Lower lobe of right lung (tissue), 2 donors: ENCODE results near the gene TJP3. TPM values are rescaled to one million over a fixed set of nuclear protein-coding genes. Genes with fewer than 3 reads are reported as not detected.
"Not testable (repeated sequence)": the region's sequence is repeated elsewhere in the genome, so short reads cannot be mapped to it uniquely, and the experiment has no call there.

ENCODE experiments used
- ATAC-seq, 2 donors: fragments of 200-7000 bp; cut with Tn5 transposase; one replicate each; pipeline ENCODE4 v1.9.1; 2020 to 2022; ENCODE audit warnings: mild to moderate bottlenecking in 2 of 2, moderate library complexity in 2 of 2
- DNase-seq: peaks from one replicate; pipeline ENCODE4 v3.0.0-alpha.2; 2020
- H3K27ac ChIP-seq: fragments of 200-600 bp; one replicate; pipeline ENCODE4 v1.8.0; 2022
- H3K27me3 ChIP-seq: fragments of 200-600 bp; one replicate; pipeline ENCODE4 v1.8.0; 2022; ENCODE audit warnings: low read depth
- H3K36me3 ChIP-seq: fragments of 200-600 bp; one replicate; pipeline ENCODE4 v1.8.0; 2022; ENCODE audit warnings: mild to moderate bottlenecking
- H3K4me1 ChIP-seq: fragments of 200-600 bp; one replicate; pipeline ENCODE4 v1.8.0; 2022
- H3K4me3 ChIP-seq: fragments of 200-600 bp; one replicate; pipeline ENCODE4 v1.8.0; 2022; ENCODE audit warnings: mild to moderate bottlenecking
- H3K9me3 ChIP-seq: fragments of 200-600 bp; one replicate; pipeline ENCODE4 v1.8.0; 2022
- intact Hi-C: fragments of 100-400 bp; cut with DNase I; formaldehyde crosslinking; loops from one replicate; pipeline ENCODE4 v1.11.0; 2022
- total RNA-seq: library from RNA; stranded (reverse); fragmentation: NEBNext Ultra II Directional; extraction: Animal tissue kit (Norgen Biotek cat#: 25700); gene quantifications from one replicate; pipeline ENCODE4 v1.2.1, GENCODE V29; 2021
- TF ChIP-seq, protein P1 (sequence below): fragments of 200-600 bp; IDR thresholded peaks from one replicate; pipeline ENCODE4 v1.8.0; 2022; ENCODE audit warnings: antibody characterized with exemption, mild to moderate bottlenecking
- donor health status: DM: no; HTN: yes; CAD: no; lungs with severe emphysema.

Gene TJP3
- total RNA-seq, 1 donor from 2014 or later: 34.4 TPM

DNA sequence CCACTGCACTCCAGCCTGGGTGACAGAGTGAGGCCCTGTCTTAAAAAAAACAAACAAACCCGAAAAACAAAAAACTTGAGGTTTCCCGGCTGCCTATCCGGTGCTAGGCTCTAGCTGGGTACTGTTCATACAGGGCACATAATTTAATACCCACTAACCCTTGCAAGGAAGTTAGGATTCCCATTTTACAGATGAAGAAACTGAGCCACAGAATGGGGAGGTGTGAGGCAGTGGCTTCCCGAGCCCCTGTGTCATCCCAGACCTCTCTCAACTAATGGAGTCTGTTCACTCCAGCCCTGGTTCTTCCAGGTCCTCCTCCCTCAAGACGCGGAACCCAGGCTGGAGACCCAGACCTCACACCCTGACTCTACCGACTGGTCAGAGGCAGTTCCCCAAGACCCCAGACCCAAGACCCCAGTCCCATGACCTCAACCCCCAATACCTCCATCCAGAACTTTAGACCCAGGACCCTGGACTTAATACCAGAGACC, 52.7 kb downstream of the TJP3 start:
- intact Hi-C loops: no loop called here
- peaks cover 42% of the 10 kb centered on the region for H3K36me3 ChIP-seq
- DNase-seq (no peak), ATAC-seq (no peak)
- peaks cover 39% of the 10 kb centered on the region for H3K4me1 ChIP-seq
- no peaks in the 10 kb centered on the region for H3K9me3 ChIP-seq
- peak overlapping the region; percentile 90 for H3K4me3 ChIP-seq
- no peaks in the 10 kb centered on the region for H3K27me3 ChIP-seq
- TF ChIP-seq, protein P1, sequence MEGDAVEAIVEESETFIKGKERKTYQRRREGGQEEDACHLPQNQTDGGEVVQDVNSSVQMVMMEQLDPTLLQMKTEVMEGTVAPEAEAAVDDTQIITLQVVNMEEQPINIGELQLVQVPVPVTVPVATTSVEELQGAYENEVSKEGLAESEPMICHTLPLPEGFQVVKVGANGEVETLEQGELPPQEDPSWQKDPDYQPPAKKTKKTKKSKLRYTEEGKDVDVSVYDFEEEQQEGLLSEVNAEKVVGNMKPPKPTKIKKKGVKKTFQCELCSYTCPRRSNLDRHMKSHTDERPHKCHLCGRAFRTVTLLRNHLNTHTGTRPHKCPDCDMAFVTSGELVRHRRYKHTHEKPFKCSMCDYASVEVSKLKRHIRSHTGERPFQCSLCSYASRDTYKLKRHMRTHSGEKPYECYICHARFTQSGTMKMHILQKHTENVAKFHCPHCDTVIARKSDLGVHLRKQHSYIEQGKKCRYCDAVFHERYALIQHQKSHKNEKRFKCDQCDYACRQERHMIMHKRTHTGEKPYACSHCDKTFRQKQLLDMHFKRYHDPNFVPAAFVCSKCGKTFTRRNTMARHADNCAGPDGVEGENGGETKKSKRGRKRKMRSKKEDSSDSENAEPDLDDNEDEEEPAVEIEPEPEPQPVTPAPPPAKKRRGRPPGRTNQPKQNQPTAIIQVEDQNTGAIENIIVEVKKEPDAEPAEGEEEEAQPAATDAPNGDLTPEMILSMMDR: no peak
- peak overlapping the region; percentile 96 for H3K27ac ChIP-seq

DNA sequence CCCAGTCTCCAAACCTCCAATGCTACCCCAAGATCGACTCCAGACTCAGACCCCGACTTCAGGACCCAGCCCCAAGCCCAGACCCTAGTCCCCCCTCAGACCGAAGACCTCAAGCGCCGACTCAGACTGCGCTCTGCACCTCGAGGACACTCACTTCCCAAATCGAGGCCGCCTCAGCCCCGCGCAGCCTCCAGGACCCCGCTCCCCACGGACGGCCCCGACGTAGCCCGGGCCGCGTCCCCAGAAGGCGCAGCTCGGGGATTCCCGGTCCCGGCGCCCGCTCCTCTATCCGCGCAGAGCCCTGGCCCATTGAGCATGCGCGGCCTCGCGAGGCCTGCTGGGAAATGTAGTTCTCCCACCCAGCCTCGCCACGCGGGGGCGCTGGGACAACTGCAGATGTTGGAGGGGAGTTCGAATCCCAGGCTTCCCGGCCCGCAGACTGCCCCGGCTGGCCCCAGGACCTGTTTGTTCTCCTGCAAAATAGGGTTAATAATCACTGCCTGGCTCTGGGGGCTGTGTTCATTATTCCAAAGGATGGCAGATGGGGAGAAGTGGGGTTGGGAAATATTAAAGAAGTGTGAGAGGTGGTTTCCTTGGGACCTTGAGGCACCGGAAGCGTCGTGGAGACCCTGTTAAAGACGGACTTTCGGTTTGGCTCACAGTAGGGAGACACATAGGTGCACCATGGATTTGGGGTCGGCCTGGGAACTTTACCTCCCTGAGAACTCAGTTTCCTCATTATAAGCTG, 53.4 kb downstream of the TJP3 start, which contains the start of gene APBA3:
Gene APBA3 (minus strand): TSS at position 311 of the 748 bp plus-strand sequence. CDS start 1,428 bp downstream, outside the sequence.
- Histone ChIP-seq H3K27me3 (no peaks in the 10 kb centered on the region), H3K4me3 (peak within 1 kb of the TSS; percentile 90), H3K27ac (peak within 1 kb of the TSS; percentile 96), H3K9me3 (no peaks in the 10 kb centered on the region), H3K4me1 (peaks cover 39% of the 10 kb centered on the region), H3K36me3 (peaks cover 44% of the 10 kb centered on the region)
- ATAC-seq (peak; percentile 72 to 79), DNase-seq (peak; percentile 93)
- TF ChIP-seq, protein P1: peak; percentile 75
- intact Hi-C loops: no loop called here

DNA sequence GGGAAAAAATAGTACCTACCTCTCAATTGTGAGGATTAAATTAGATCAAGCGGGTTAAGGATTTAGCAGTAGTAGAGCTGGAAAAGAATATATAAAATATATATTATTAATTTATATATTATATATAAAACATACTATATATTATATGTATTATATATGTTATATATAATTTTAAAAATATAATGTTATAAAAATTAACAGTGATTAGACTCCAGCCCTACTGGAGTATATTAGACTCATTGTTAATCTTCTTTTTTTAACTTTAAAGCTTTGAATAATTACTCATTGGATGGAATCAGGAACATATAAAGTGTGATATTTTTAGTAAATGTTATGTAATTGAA, 53.9 kb downstream of the TJP3 start:
- Histone ChIP-seq H3K27me3 (no peaks in the 10 kb centered on the region), H3K36me3 (peaks cover 47% of the 10 kb centered on the region), H3K4me3 (peak overlapping the region; percentile 90), H3K27ac (peak overlapping the region; percentile 96), H3K4me1 (peaks cover 39% of the 10 kb centered on the region), H3K9me3 (no peaks in the 10 kb centered on the region)
- intact Hi-C loops: no loop called here
- DNase-seq: no peak
- ATAC-seq: no peak
- TF ChIP-seq, protein P1: no peak

DNA sequence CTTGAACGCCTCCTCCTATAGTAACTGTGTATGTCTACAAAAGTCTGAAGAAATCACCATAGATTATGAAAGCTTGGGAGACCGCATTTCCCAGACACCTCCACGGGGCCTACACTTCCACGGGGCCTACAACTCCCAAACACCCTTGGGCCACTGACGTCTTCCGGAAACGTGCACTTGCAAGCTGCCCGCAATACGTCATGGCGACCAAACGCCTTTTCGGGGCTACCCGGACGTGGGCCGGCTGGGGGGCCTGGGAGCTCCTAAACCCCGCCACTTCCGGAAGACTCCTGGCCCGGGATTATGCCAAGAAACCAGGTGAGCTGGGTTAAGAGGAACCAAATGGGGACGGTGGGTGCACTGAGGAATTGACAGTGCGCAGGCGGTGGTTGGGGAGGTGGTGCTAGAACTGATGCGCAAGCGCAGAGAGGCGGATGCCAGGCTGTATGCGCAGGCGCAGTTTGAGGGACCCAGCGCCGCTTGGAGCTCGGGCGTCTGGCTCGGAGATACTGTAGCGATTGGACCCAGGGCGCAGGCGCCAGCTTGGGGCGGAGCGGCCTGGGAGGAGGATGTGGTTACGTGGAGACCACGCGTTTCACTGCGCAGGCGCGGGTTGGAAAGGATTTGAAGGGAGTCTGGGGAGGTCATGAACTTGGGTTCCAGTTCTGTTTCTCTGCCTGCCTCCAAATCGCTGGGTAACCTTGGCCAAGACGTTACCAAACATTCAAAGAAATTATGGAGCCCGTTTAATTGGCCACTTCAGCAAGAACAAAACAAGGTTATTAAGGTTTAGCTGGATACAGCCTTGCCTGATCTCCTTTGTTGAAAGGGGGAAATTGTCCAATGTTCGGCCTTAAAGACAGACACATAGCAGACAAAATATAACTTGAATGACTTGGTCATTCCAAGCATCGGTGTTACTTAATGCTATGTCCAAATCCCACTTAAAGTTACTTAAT, 54.6 kb downstream of the TJP3 start, which contains the start of gene MRPL54:
Gene MRPL54 (plus strand): TSS at position 182 of the 959 bp plus-strand sequence. CDS start 19 bp downstream, at position 201.
- H3K36me3 ChIP-seq: peaks cover 47% of the 10 kb centered on the region
- DNase-seq: peak; percentile 100
- H3K4me3 ChIP-seq: peak within 1 kb of the TSS; percentile 90
- H3K27ac ChIP-seq: peak within 1 kb of the TSS; percentile 96
- TF ChIP-seq, protein P1: no peak
- H3K4me1 ChIP-seq: peaks cover 39% of the 10 kb centered on the region
- H3K27me3 ChIP-seq: no peaks in the 10 kb centered on the region
- intact Hi-C loops: no loop called here
- no peaks in the 10 kb centered on the region for H3K9me3 ChIP-seq
- peak; percentile 95 to 97 for ATAC-seq

DNA sequence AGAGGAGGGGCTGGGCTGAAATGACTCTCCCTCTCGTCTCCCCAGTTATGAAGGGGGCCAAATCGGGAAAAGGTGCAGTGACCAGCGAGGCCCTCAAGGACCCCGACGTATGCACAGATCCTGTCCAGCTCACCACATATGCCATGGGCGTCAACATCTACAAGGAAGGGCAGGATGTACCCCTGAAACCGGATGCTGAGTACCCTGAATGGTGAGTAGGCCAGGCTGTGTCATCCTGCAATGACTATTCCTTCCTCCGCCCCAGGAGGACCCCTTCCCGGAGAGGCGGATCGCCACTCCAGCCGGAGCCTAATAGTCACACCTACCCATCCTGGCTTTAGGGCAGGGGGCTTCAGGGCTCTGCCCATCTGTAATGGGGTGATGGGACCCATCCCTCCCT, 56.9 kb downstream of the TJP3 start:
- Histone ChIP-seq H3K27ac (no peak overlapping the region), H3K4me3 (no peak overlapping the region), H3K4me1 (peaks cover 27% of the 10 kb centered on the region), H3K9me3 (no peaks in the 10 kb centered on the region), H3K36me3 (peaks cover 47% of the 10 kb centered on the region), H3K27me3 (no peaks in the 10 kb centered on the region)
- ATAC-seq: no peak
- TF ChIP-seq, protein P1: no peak
- intact Hi-C loops: no loop called here
- no peak for DNase-seq

DNA sequence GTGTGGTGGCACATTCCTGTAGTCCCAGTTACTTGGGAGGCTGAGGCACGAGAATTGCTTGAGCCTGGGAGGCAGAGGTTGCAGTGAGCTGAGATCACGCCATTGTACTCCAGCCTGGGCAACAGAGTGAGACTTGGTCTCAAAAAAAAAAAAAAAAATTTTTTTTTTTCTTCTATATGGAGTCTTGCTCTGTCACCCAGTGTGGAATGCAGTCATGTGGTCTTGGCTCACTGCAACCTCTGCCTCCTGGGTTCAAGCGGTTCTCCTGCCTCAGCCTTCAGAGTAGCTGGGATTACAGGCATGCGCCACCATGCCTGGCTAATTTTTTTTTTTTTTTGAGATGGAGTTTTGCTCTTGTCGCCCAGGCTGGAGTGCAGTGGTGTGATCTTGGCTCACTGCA, 57.6 kb downstream of the TJP3 start:
- ATAC-seq, H3K4me3 ChIP-seq, H3K27ac ChIP-seq, H3K9me3 ChIP-seq, H3K27me3 ChIP-seq, intact Hi-C loops, DNase-seq: not testable (repeated sequence)
- H3K36me3 ChIP-seq: peaks cover 47% of the 10 kb centered on the region
- peaks cover 21% of the 10 kb centered on the region for H3K4me1 ChIP-seq
